Neuron (in vitro differentiated cells): ENCODE data around the gene DENND4C.
"Not testable (repeated sequence)": the region's sequence is repeated elsewhere in the genome, so short reads cannot be mapped to it uniquely, and the experiment has no call there.

Source experiments
- H2AFZ ChIP-seq: one replicate; pipeline ENCODE4 v1.6.1; 2013; ENCODE audit warnings: low read depth, mild to moderate bottlenecking, inconsistent platforms, low read length, moderate library complexity
- H3K27me3 ChIP-seq: one replicate; pipeline ENCODE4 v1.6.1; 2013; ENCODE audit warnings: low read length; ENCODE audit not compliant: insufficient read depth
- H3K36me3 ChIP-seq: one replicate; pipeline ENCODE4 v1.6.1; 2013; ENCODE audit warnings: low read length; ENCODE audit not compliant: insufficient read depth
- H3K4me1 ChIP-seq: one replicate; pipeline ENCODE4 v1.6.1; 2013; ENCODE audit warnings: low read length; ENCODE audit not compliant: insufficient read depth
- H3K4me3 ChIP-seq: 2 replicates; pipeline ENCODE4 v1.5.1; 2013; ENCODE audit warnings: mild to moderate bottlenecking, low read length, moderate library complexity
- H3K9me3 ChIP-seq: one replicate; pipeline ENCODE4 v1.6.1; 2013; ENCODE audit warnings: low read length

Gene DENND4C

GRCh38 chr9:19375538-19375937 lies 145.0 kb downstream of the DENND4C start:
- Histone ChIP-seq H3K4me1 (peaks cover 19% of the 10 kb centered on the region), H3K9me3 (no peaks in the 10 kb centered on the region), H3K27me3 (no peaks in the 10 kb centered on the region), H3K36me3 (peaks cover 63% of the 10 kb centered on the region), H2AFZ (no peak overlapping the region), H3K4me3 (no peak overlapping the region)

- Histone ChIP-seq H3K9me3 (no peaks in the 10 kb centered on the region), H3K36me3 (peaks cover 63% of the 10 kb centered on the region), H3K4me1 (peaks cover 25% of the 10 kb centered on the region), H3K27me3 (no peaks in the 10 kb centered on the region), H2AFZ (no peak overlapping the region), H3K4me3 (no peak overlapping the region)
Observed at GRCh38 chr9:19376931-19377330, 146.4 kb downstream of the DENND4C start.

GRCh38 chr9:19378164-19378563 lies 147.7 kb downstream of the DENND4C start:
- H3K36me3 ChIP-seq: peaks cover 57% of the 10 kb centered on the region
- H2AFZ ChIP-seq: no peak overlapping the region
- H3K4me3 ChIP-seq: peak overlapping the region; percentile 77
- peaks cover 25% of the 10 kb centered on the region for H3K4me1 ChIP-seq
- H3K9me3 ChIP-seq: no peaks in the 10 kb centered on the region
- no peaks in the 10 kb centered on the region for H3K27me3 ChIP-seq

- Histone ChIP-seq H3K4me1 (peaks cover 25% of the 10 kb centered on the region), H3K9me3 (no peaks in the 10 kb centered on the region), H3K4me3 (peak overlapping the region; percentile 77), H2AFZ (no peak overlapping the region), H3K36me3 (peaks cover 52% of the 10 kb centered on the region), H3K27me3 (no peaks in the 10 kb centered on the region)
Observed at GRCh38 chr9:19378647-19379046, 148.2 kb downstream of the DENND4C start.

GRCh38 chr9:19379283-19379682 lies 148.8 kb downstream of the DENND4C start:
- Histone ChIP-seq H3K4me3 (peak overlapping the region; percentile 77), H3K4me1 (peaks cover 25% of the 10 kb centered on the region), H3K9me3 (no peaks in the 10 kb centered on the region), H2AFZ (no peak overlapping the region), H3K27me3 (no peaks in the 10 kb centered on the region), H3K36me3 (peaks cover 50% of the 10 kb centered on the region)

GRCh38 chr9:19379697-19380046 lies 149.2 kb downstream of the DENND4C start:
- Histone ChIP-seq H2AFZ (no peak overlapping the region), H3K4me3 (peak overlapping the region; percentile 77), H3K36me3 (peaks cover 46% of the 10 kb centered on the region), H3K27me3 (no peaks in the 10 kb centered on the region), H3K4me1 (peaks cover 25% of the 10 kb centered on the region), H3K9me3 (no peaks in the 10 kb centered on the region)

GRCh38 chr9:19380826-19381075 lies 150.3 kb downstream of the DENND4C start:
- H3K36me3 ChIP-seq: peaks cover 36% of the 10 kb centered on the region

GRCh38 chr9:19381656-19382055 lies 151.2 kb downstream of the DENND4C start:
- no peak overlapping the region for H2AFZ ChIP-seq
- H3K36me3 ChIP-seq: peaks cover 28% of the 10 kb centered on the region
- H3K9me3 ChIP-seq: no peaks in the 10 kb centered on the region
- H3K4me3 ChIP-seq: no peak overlapping the region
- H3K4me1 ChIP-seq: peaks cover 25% of the 10 kb centered on the region
- H3K27me3 ChIP-seq: no peaks in the 10 kb centered on the region

More at GRCh38 chr9:19380826-19381075, 150.3 kb downstream of the DENND4C start:
- Histone ChIP-seq H3K9me3 (no peaks in the 10 kb centered on the region), H3K4me3 (peak overlapping the region; percentile 77), H3K4me1 (peaks cover 25% of the 10 kb centered on the region), H3K27me3 (no peaks in the 10 kb centered on the region), H2AFZ (peak overlapping the region; percentile 51)

- H3K9me3 ChIP-seq, H3K4me1 ChIP-seq, H3K4me3 ChIP-seq, H2AFZ ChIP-seq, H3K27me3 ChIP-seq, H3K36me3 ChIP-seq: not testable (repeated sequence)
Observed at GRCh38 chr9:19385212-19385611, 154.7 kb downstream of the DENND4C start.

- no peak overlapping the region for H3K4me3 ChIP-seq
- no peaks in the 10 kb centered on the region for H3K9me3 ChIP-seq
- no peak overlapping the region for H2AFZ ChIP-seq
- H3K4me1 ChIP-seq: peaks cover 5% of the 10 kb centered on the region
- no peaks in the 10 kb centered on the region for H3K36me3 ChIP-seq
- no peaks in the 10 kb centered on the region for H3K27me3 ChIP-seq
Observed at GRCh38 chr9:19385786-19386501, 155.5 kb downstream of the DENND4C start.

- no peak overlapping the region for H3K4me3 ChIP-seq
- no peaks in the 10 kb centered on the region for H3K9me3 ChIP-seq
- no peaks in the 10 kb centered on the region for H3K4me1 ChIP-seq
- H3K36me3 ChIP-seq: no peaks in the 10 kb centered on the region
- H2AFZ ChIP-seq: no peak overlapping the region
- H3K27me3 ChIP-seq: no peaks in the 10 kb centered on the region
Observed at GRCh38 chr9:19386502-19387044, 156.1 kb downstream of the DENND4C start.

- no peak overlapping the region for H2AFZ ChIP-seq
- H3K27me3 ChIP-seq: no peaks in the 10 kb centered on the region
- H3K4me1 ChIP-seq: no peaks in the 10 kb centered on the region
- no peaks in the 10 kb centered on the region for H3K36me3 ChIP-seq
- no peaks in the 10 kb centered on the region for H3K9me3 ChIP-seq
- no peak overlapping the region for H3K4me3 ChIP-seq
Observed at GRCh38 chr9:19387317-19387716, 156.8 kb downstream of the DENND4C start.

- not testable (repeated sequence) for H3K27me3 ChIP-seq, H3K9me3 ChIP-seq, H3K4me1 ChIP-seq, H3K4me3 ChIP-seq, H3K36me3 ChIP-seq, H2AFZ ChIP-seq
Observed at GRCh38 chr9:19389539-19389938, 159.0 kb downstream of the DENND4C start.

- Histone ChIP-seq H3K27me3 (no peaks in the 10 kb centered on the region), H3K36me3 (no peaks in the 10 kb centered on the region), H3K9me3 (no peaks in the 10 kb centered on the region), H2AFZ (no peak overlapping the region), H3K4me3 (no peak overlapping the region), H3K4me1 (no peaks in the 10 kb centered on the region)
Observed at GRCh38 chr9:19397845-19398244, 167.4 kb downstream of the DENND4C start.
